Ammon's horn (tissue), 1 donor: ENCODE measurements around the gene LRFN5.
"Not testable (repeated sequence)": the region's sequence is repeated elsewhere in the genome, so short reads cannot be mapped to it uniquely, and the experiment has no call there.

Experiments used
- DNase-seq: peaks from one replicate; pipeline ENCODE4 v3.0.0-alpha.2; 2016; ENCODE audit warnings: low spot score

LRFN5 gene

GRCh38 chr14:41899416-41899815, 292.7 kb downstream of the LRFN5 start:
- peak; percentile 8 for DNase-seq

DNA sequence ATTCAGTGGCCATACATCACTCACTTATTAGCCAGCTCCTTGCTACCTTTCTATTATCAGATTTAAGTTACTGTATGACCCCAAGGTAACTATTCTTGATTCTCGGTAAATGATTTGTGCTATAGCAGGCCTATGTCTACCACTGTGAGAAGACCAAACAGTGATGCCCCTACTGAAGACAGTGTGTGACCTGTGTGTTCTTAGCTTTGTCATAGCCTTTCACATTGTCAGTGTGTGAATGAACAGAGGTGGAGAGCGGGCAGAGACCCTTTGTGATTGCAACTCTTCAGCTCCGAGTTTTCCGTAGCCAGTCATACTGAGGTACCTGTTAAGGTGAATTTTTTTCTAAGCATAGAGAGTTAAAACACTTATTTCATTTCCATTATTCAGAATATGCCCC, 294.0 kb downstream of the LRFN5 start:
- DNase-seq = no peak

GRCh38 chr14:41901089-41901488, 294.4 kb downstream of the LRFN5 start:
- no peak for DNase-seq

DNA sequence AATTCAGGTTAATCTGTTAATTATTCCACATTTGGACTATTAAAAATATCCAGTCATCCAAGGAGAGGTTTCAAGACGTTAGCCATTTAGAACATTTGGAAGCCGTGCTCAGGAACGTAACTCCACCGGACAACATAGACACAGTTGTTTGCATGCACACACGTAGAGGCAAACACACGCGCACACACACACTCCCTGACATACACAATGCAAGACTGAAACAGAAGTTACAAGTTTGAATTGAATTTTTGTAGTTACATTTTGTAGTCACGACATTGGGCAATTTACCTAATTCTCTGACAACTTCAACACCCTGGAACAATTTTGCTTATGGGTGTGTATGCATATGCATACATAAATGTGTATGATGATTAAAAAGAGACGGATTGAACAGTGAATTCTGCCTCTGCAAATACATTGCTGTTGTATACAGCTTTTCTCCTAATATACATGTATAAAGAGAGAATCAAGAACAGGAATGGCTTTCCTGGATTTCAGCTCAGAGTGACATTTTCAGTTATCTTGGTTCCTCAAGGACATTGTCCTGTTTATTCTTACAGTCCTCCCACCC, 298.8 kb downstream of the LRFN5 start:
- DNase-seq = no peak

DNA sequence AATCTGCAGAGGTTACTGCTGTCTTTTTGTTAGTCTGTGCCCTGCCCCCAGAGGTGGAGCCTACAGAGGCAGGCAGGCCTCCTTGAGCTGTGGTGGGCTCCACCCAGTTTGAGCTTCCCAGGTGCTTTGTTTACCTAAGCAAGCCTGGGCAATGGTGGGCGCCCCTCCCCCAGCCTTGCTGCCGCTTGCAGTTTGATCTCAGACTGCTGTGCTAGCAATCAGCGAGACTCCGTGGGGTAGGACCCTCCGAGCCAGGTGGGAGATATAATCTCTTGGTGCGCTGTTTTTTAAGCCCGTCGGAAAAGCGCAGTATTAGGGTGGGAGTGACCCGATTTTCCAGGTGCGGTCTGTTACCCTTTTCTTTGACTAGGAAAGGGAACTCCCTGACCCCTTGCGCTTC, 304.5 kb downstream of the LRFN5 start:
- DNase-seq = not testable (repeated sequence)

DNA sequence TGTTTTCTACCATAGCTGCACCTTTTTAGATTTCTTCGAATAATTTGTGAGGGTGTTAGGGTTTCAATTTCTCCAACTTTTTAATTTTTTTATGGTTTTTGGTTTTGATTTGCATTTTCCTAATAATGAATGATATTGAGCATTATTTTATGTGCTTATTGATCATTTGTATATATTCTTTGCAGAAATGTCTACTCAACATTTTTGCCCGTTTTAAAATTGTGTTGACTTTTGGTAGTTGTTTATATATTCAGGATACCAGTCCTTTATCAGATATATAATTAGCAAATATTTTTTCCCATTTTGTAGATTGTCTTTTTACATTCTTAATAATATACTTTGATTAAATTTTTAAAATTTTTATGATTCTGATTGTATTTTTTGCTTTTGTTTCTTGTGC, 306.7 kb downstream of the LRFN5 start:
- no peak for DNase-seq

DNA sequence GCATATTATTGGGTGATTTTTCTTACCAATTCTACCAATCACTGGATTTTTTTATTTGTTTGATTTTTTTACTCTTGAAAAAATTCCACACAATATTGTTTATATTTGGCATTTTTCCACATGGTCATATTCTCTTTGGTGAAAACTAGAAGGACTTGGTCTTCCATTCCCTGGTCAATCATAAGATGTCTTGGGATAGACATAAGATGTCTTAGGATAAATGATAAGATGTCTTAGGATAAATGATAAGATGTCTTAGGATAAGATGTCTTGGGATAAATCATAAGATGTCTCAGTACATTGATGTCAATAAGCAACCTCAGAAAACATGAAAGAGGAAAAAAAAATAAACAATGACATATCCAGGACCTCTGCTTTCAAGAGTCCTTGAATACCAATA, 309.1 kb downstream of the LRFN5 start:
- no peak for DNase-seq

- no peak for DNase-seq
These were observed 309.6 kb downstream of the LRFN5 start for GRCh38 chr14:41916313-41916712.

DNA sequence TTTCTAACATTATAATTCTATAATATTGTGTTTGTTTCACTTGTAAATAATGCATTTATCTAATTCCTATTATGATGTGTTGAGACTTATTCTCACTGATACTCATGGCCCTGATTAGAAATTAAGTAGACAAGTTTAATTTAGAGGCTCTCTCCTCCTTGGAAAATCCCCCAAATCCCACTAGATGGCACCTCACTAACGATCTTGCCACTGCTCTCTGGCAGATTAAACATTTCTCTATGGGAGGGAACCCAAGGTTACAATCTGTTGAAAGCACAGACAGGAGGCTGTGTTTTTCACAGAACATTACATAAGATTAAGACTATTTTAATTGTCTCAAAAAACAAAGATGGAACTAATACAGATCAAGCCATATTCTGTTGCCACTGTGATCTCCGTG, 318.7 kb downstream of the LRFN5 start:
- DNase-seq = peak; percentile 55

DNA sequence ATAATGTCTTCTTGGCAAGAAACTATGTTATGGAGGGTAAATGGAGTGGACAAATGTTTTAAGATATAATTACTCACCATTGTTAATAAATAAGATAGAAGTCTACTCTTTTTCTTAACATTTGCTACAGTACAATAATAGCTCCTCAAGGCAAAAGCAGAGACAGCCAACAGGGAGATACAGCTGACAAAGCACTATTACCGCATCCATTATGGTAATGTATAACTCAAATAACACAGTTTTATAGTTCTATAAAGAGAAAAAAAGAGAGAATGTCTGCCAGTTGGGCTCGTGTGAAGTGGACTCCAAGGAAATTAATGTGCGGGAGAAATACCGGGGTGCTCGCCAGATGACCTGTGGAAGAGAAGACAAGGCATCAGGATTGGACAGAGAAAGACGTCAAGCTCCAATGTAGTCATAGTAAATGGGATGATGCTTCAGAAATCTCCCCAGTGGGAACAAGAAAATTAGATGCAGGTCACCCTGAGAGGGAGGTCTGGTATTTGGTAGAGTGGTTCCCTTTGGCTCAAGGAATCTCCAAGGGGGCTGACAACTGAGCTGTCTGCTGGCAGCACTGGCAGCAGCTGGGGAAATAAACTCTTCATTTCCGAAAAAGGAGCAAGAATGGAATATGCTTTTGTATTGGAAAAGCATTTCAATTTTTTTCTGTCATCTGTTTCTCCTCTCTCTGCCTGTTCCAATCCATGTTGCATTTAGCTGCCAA, 343.9 kb downstream of the LRFN5 start:
- no peak for DNase-seq
